Caco-2 (cell line): Measurements from ENCODE around the gene PSD. TPM values are rescaled to one million over a fixed set of nuclear protein-coding genes. Genes with fewer than 3 reads are reported as not detected.
"Not testable (repeated sequence)": the region's sequence is repeated elsewhere in the genome, so short reads cannot be mapped to it uniquely, and the experiment has no call there.

Source experiments
- BruUV-seq: library from RNA; stranded (reverse); fragments of 400-500 nt; replicated peaks from 2 replicates; lab custom pipeline; 2021; lab: Mats Ljungman, UMichigan
- CTCF ChIA-PET: fragments of 300-600 bp; sonication (Branson Sonifier 250); formaldehyde crosslinking; loops from one replicate; lab custom pipeline; 2022; ENCODE audit warnings: antibody characterized with exemption; lab: Charles Lee
- POLR2A ChIA-PET: fragments of 300-600 bp; sonication (Branson Sonifier 250); formaldehyde crosslinking; loops from one replicate; lab custom pipeline; 2022; ENCODE audit warnings: antibody characterized with exemption; lab: Charles Lee
- DNase-seq, 2 experiments: peaks; one replicate each; pipeline versions ENCODE4 v3.0.0 to v3.0.0-alpha.2; 2020 to 2022
- H3K27me3 ChIP-seq: replicated peaks from 2 replicates; pipeline ENCODE4 v1.6.0; 2011; ENCODE audit warnings: low read length; ENCODE audit not compliant: control insufficient read depth, insufficient read depth
- H3K36me3 ChIP-seq: 2 replicates; pipeline ENCODE4 v1.5.1; 2011; ENCODE audit warnings: low read length; ENCODE audit not compliant: control insufficient read depth, insufficient read depth
- H3K4me1 ChIP-seq: fragments of 250-450 bp; sonication (Bioruptor Pico); 2 replicates; pipeline ENCODE4 v1.5.1; 2020; ENCODE audit warnings: mild to moderate bottlenecking
- H3K4me3 ChIP-seq: 2 replicates; pipeline ENCODE4 v1.5.1; 2011; ENCODE audit warnings: low read depth, mild to moderate bottlenecking, control low read depth, low read length
- H3K9me3 ChIP-seq: fragments of 250-450 bp; sonication (Bioruptor Pico); 2 replicates; pipeline ENCODE4 v1.5.1; 2020; ENCODE audit warnings: mild to moderate bottlenecking, moderate library complexity
- H3K27ac Mint-ChIP-seq: one replicate; pipeline ENCODE4 v1.8.0; 2022; ENCODE audit warnings: mixed read lengths; ENCODE audit not compliant: unreplicated experiment
- H3K27me3 Mint-ChIP-seq: one replicate; pipeline ENCODE4 v1.8.0; 2022; ENCODE audit warnings: mixed read lengths; ENCODE audit not compliant: insufficient read depth, unreplicated experiment
- H3K36me3 Mint-ChIP-seq: one replicate; pipeline ENCODE4 v1.8.0; 2022; ENCODE audit warnings: mild to moderate bottlenecking, mixed read lengths; ENCODE audit not compliant: insufficient read depth, unreplicated experiment
- H3K4me1 Mint-ChIP-seq: one replicate; pipeline ENCODE4 v1.8.0; 2022; ENCODE audit warnings: low read depth, mixed read lengths; ENCODE audit not compliant: unreplicated experiment
- H3K4me3 Mint-ChIP-seq: one replicate; pipeline ENCODE4 v1.8.0; 2022; ENCODE audit warnings: mild to moderate bottlenecking, moderate library complexity, mixed read lengths; ENCODE audit not compliant: unreplicated experiment
- H3K9me3 Mint-ChIP-seq: one replicate; pipeline ENCODE4 v1.8.0; 2022; ENCODE audit warnings: mixed read lengths; ENCODE audit not compliant: unreplicated experiment
- intact Hi-C: fragments of 100-400 bp; cut with micrococcal nuclease; formaldehyde crosslinking; loops from one replicate; pipeline ENCODE4 v1.10.0; 2022; ENCODE audit not compliant: unreplicated experiment
- total RNA-seq: library from RNA; stranded (reverse); gene quantifications from 2 replicates; pipeline ENCODE4 v1.2.3, GENCODE V29; 2022
- TF ChIP-seq, protein P1 (sequence below), 2 experiments: fragments of 200-600 bp in 1 of 2; IDR thresholded peaks; 1 replicate in 1 of 2; 2 replicates in 1 of 2; pipeline versions ENCODE4 v1.5.1 to v1.8.0; 2011 to 2022; ENCODE audit warnings: antibody characterized with exemption in 1 of 2, control low read depth in 1 of 2, inconsistent platforms in 1 of 2, low read depth in 1 of 2, low read length in 1 of 2, mild to moderate bottlenecking in 1 of 2, moderate library complexity in 1 of 2; ENCODE audit not compliant: insufficient read depth in 1 of 2, severe bottlenecking in 1 of 2, unreplicated experiment in 1 of 2

Gene PSD
- total RNA-seq, 1 experiment from 2014 or later = 2.8 TPM

DNA sequence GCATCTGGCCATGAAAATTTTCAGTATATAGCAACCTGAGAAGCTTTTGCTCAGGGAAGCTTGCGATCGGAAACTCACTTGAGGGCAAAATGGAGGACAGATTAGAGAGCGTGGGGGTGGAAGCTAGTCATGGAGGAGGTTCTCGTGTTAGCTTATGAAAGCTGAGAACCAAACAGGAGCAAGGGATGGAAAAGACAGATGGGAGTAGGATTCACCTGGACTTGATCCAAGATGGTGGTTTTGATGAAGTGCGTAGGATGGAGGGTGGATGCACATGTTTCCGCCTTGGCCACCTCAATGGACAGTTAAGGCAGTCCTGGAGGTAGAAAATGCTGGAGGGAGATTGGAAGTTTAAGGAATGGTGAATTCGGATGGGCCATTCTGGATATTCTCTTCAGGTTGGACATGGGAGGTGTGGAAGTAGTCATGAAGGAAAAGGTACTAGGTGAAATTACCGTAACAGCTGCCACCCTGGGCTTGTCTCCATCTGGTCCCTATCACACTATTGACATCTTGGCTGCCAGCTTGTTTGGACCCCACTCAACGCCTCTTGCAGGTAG is 39.1 kb upstream of the PSD start:
- Histone ChIP-seq H3K4me1 (peaks cover 53% of the 10 kb centered on the region), H3K36me3 (0 out of 2 replicates have a peak, but pooled peaks cover 1% of the 10 kb centered on the region), H3K9me3 (no peaks in the 10 kb centered on the region), H3K27me3 (no peaks in the 10 kb centered on the region), H3K4me3 (no peak overlapping the region)
- Mint-ChIP-seq H3K4me3 (no peak overlapping the region), H3K4me1 (peaks cover 31% of the 10 kb centered on the region), H3K27me3 (no peaks in the 10 kb centered on the region), H3K27ac (no peak overlapping the region), H3K9me3 (no peaks in the 10 kb centered on the region), H3K36me3 (peaks cover 45% of the 10 kb centered on the region)
- TF ChIP-seq, protein P1, sequence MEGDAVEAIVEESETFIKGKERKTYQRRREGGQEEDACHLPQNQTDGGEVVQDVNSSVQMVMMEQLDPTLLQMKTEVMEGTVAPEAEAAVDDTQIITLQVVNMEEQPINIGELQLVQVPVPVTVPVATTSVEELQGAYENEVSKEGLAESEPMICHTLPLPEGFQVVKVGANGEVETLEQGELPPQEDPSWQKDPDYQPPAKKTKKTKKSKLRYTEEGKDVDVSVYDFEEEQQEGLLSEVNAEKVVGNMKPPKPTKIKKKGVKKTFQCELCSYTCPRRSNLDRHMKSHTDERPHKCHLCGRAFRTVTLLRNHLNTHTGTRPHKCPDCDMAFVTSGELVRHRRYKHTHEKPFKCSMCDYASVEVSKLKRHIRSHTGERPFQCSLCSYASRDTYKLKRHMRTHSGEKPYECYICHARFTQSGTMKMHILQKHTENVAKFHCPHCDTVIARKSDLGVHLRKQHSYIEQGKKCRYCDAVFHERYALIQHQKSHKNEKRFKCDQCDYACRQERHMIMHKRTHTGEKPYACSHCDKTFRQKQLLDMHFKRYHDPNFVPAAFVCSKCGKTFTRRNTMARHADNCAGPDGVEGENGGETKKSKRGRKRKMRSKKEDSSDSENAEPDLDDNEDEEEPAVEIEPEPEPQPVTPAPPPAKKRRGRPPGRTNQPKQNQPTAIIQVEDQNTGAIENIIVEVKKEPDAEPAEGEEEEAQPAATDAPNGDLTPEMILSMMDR (IDR thresholded peaks at IDR 0.05; ENCODE audit: insufficient read depth in 1 of 2, low read depth in 1 of 2, low read length in 1 of 2, severe bottlenecking in 1 of 2, unreplicated experiment in 1 of 2) = no peak
- CTCF ChIA-PET = no interaction called here
- intact Hi-C loops = no loop called here
- DNase-seq = no peak
- BruUV-seq = no TSS peak
- POLR2A ChIA-PET = no interaction called here

DNA sequence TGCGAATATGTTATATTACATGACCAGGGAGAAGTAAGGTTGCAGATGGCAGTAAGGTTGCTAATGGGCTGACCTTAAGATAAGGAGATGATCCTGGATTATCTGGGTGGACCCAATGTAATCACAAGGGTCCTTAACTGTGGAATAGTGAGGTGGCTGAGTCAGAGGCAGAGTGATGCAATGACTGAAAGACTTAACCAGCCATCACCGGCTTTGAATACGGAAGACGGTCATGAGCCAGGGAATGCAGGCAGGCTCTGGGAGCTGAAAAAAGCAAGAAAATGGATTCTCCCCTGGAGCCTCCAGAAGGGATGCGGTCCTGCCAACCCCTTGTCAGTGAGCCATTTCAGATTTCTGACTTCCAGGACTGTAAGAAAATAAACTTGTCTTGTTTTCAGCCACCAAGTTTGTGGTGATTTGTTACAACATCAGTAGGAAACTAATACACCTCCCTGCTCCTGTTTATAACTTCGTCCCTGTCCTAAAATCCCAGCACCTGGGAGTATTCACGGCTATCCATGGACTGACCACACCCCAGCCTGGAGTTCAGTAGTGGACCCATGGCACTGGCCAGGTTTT is 37.4 kb upstream of the PSD start:
- H3K27me3 ChIP-seq = no peaks in the 10 kb centered on the region
- CTCF ChIA-PET = interaction anchor here (1.0 kb wide), 1 partner anchor 47 kb away, joined by 3 read pairs; the partner anchor contains the start of gene ACTR1A
- peaks cover 55% of the 10 kb centered on the region for H3K4me1 ChIP-seq
- no peak overlapping the region for H3K4me3 ChIP-seq
- DNase-seq = peak; percentile 76 to 82
- H3K9me3 ChIP-seq = no peaks in the 10 kb centered on the region
- intact Hi-C loops = loop anchor here (1.0 kb wide), 1 partner anchor 46 kb away; the partner anchor contains the start of gene ACTR1A
- Mint-ChIP-seq H3K27ac (peak overlapping the region; percentile 89), H3K9me3 (no peaks in the 10 kb centered on the region), H3K4me1 (peaks cover 27% of the 10 kb centered on the region), H3K36me3 (peaks cover 50% of the 10 kb centered on the region), H3K27me3 (no peaks in the 10 kb centered on the region), H3K4me3 (peak overlapping the region; percentile 26)
- POLR2A ChIA-PET = interaction anchor here (0.6 kb wide), 1 partner anchor 45 kb away, joined by 3 read pairs; no protein-coding TSS in a partner anchor
- 0 out of 2 replicates have a peak, but pooled peaks cover 1% of the 10 kb centered on the region for H3K36me3 ChIP-seq
- BruUV-seq = TSS peak; percentile 5
- TF ChIP-seq, protein P1 (IDR thresholded peaks at IDR 0.05; ENCODE audit: insufficient read depth in 1 of 2, low read depth in 1 of 2, low read length in 1 of 2, severe bottlenecking in 1 of 2, unreplicated experiment in 1 of 2) = no peak

DNA sequence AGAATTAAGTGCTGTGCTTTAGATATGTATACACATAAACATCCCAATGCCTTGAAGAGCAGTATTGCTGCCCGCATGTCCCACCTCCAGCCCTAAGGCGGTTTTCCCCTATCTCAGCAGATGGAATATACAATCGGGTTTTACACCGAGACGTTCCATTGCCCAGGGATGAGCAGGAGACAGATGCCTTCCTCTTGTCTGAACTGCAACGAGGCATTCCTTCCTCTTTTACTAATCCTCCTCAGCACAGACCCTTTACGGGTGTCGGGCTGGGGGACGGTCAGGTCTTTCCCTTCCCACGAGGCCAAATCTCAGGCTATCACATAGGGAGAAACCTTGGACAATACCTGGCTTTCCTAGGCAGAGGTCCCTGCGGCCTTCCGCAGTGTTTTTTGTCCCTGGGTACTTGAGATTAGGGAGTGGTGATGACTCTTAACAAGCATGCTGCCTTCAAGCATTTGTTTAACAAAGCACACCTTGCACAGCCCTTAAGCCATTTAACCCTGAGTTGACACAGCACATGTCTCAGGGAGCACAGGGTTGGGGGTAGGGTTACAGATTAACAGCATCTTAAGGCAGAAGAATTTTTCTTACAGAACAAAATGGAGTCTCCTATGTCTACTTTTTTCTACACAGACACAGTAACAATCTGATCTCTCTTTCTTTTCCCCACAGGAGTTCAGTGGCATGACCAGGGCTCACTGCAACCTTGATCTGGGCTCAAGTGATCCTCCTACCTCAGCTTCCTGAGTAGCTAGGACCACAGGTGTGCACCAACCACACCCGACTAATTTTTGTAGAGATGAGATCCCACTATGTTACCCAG is 36.3 kb upstream of the PSD start:
- H3K27me3 Mint-ChIP-seq, CTCF ChIA-PET, H3K36me3 ChIP-seq, H3K4me3 ChIP-seq, H3K27me3 ChIP-seq, H3K9me3 Mint-ChIP-seq, H3K9me3 ChIP-seq, POLR2A ChIA-PET: not testable (repeated sequence)
- Mint-ChIP-seq H3K36me3 (peaks cover 54% of the 10 kb centered on the region), H3K27ac (peak overlapping the region; percentile 89), H3K4me1 (peaks cover 27% of the 10 kb centered on the region), H3K4me3 (peak overlapping the region; percentile 53)
- intact Hi-C loops = loop anchor here (1.0 kb wide), 1 partner anchor 47 kb away; the partner anchor contains the start of gene ACTR1A
- DNase-seq = peak; percentile 61 to 78
- peaks cover 55% of the 10 kb centered on the region for H3K4me1 ChIP-seq
- BruUV-seq = TSS peak; percentile 56
